Smooth muscle cell (in vitro differentiated cells): ENCODE data around the gene AREG. TPM values are rescaled to one million over a fixed set of nuclear protein-coding genes. Genes with fewer than 3 reads are reported as not detected.

Experiments
- DNase-seq: peaks from one replicate; lab custom pipeline; 2025; ENCODE audit not compliant: unreplicated experiment; lab: John Stamatoyannopoulos, UW
- H2AFZ ChIP-seq: fragments of 200-600 bp; sonication (generic); 2 replicates; pipeline ENCODE4 v1.6.0; 2016; ENCODE audit warnings: antibody characterized with exemption, low read depth, mild to moderate bottlenecking
- H3F3A ChIP-seq: fragments of 200-600 bp; sonication (generic); 2 replicates; pipeline ENCODE4 v1.6.0; 2017; ENCODE audit warnings: antibody characterized with exemption, low read depth
- H3K27ac ChIP-seq: fragments of 200-600 bp; sonication (generic); 2 replicates; pipeline ENCODE4 v1.5.1; 2016; ENCODE audit warnings: low read depth, mild to moderate bottlenecking
- H3K27me3 ChIP-seq: fragments of 200-600 bp; sonication (generic); 2 replicates; pipeline ENCODE4 v1.6.1; 2016; ENCODE audit warnings: low read depth, mild to moderate bottlenecking
- H3K36me3 ChIP-seq: fragments of 200-600 bp; sonication (generic); 2 replicates; pipeline ENCODE4 v1.5.1; 2016; ENCODE audit warnings: low read depth
- H3K4me1 ChIP-seq: fragments of 200-600 bp; sonication (generic); 2 replicates; pipeline ENCODE4 v1.5.1; 2016; ENCODE audit warnings: low read depth
- H3K4me2 ChIP-seq: fragments of 200-600 bp; sonication (generic); 2 replicates; pipeline ENCODE4 v1.6.0; 2016; ENCODE audit warnings: mild to moderate bottlenecking
- H3K4me3 ChIP-seq: fragments of 200-600 bp; sonication (generic); 2 replicates; pipeline ENCODE4 v1.5.1; 2016; ENCODE audit warnings: mild to moderate bottlenecking
- H3K79me2 ChIP-seq: fragments of 200-600 bp; sonication (generic); 2 replicates; pipeline ENCODE4 v1.6.0; 2016; ENCODE audit warnings: low read depth, mild to moderate bottlenecking
- H3K9ac ChIP-seq: fragments of 200-600 bp; sonication (generic); 2 replicates; pipeline ENCODE4 v1.6.0; 2016; ENCODE audit warnings: low read depth
- H3K9me3 ChIP-seq: fragments of 200-600 bp; sonication (generic); replicated peaks from 2 replicates; pipeline ENCODE4 v1.5.1; 2016; ENCODE audit warnings: low read depth
- H4K20me1 ChIP-seq: fragments of 200-600 bp; sonication (generic); 2 replicates; pipeline ENCODE4 v1.6.0; 2016; ENCODE audit warnings: low read depth
- CTCF ChIP-seq: fragments of 200-600 bp; sonication (generic); IDR thresholded peaks from 2 replicates; pipeline ENCODE4 v1.5.1; 2017; ENCODE audit warnings: borderline replicate concordance, mild to moderate bottlenecking, antibody characterized with exemption; ENCODE audit not compliant: insufficient read depth, poor library complexity, severe bottlenecking
- WGBS: methylation state at CpG from one replicate; pipeline ENCODE4 v1.1.7; 2016; ENCODE audit warnings: low lambda C conversion rate; 5-methylcytosine and 5-hydroxymethylcytosine counted together
- polyA plus RNA-seq: library from polyadenylated mRNA; unstranded; fragments of >200 nt; fragmentation: Nextera tagmentation; extraction: Ambion mirVana; gene quantifications from 2 replicates; pipeline ENCODE4 v1.2.1, GENCODE V29; 2016
- total RNA-seq: library from RNA; depleted of rRNA; stranded (reverse); fragments of >200 nt; gene quantifications from 2 replicates; pipeline ENCODE4 v1.2.3, GENCODE V29; 2014

The AREG gene
- total and polyA plus RNA-seq, 2 experiments from 2014 or later = 86.9 to 123 TPM

DNA sequence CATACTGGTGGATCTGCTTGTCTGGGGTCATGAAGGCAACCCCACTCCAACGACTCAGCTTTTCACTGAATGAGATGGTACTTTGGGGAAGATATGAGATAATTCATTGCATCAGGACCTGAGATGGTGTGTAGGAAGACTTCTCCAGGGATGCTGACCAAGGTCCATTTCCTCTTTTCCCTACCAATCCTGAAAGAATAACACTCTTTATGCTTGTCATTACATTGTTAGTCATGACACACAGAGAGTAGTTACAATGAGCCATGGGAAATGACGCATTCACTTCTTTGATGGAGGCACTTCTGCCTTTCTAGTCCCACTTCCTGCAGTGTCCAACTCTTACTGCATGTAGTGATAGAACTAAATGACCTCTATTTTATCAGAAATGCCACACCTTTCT, 58.6 kb downstream of the AREG start:
- Histone ChIP-seq H3K9me3 (no peaks in the 10 kb centered on the region), H3K27ac (peak overlapping the region; percentile 86), H3K27me3 (no peaks in the 10 kb centered on the region), H2AFZ (no peak overlapping the region), H3K4me2 (peak overlapping the region; percentile 25), H3K4me3 (no peak overlapping the region), H3F3A (no peaks in the 10 kb centered on the region), H3K9ac (no peak overlapping the region), H3K79me2 (no peaks in the 10 kb centered on the region), H3K4me1 (no peaks in the 10 kb centered on the region), H4K20me1 (no peaks in the 10 kb centered on the region), H3K36me3 (no peaks in the 10 kb centered on the region)
- no peak for TF ChIP-seq CTCF
- DNase-seq = no peak
- 74% methylated on average over 2 of the region's 2 CpGs for WGBS

GRCh38 chr4:74504212-74504611, 59.3 kb downstream of the AREG start:
- peak overlapping the region; percentile 86 for H3K27ac ChIP-seq
- H3F3A ChIP-seq = no peaks in the 10 kb centered on the region
- H3K4me1 ChIP-seq = no peaks in the 10 kb centered on the region
- no peak for DNase-seq
- no peaks in the 10 kb centered on the region for H3K27me3 ChIP-seq
- H3K79me2 ChIP-seq = no peaks in the 10 kb centered on the region
- H2AFZ ChIP-seq = no peak overlapping the region
- no peaks in the 10 kb centered on the region for H3K36me3 ChIP-seq
- no peak for TF ChIP-seq CTCF
- H3K9me3 ChIP-seq = no peaks in the 10 kb centered on the region
- 68% methylated on average over 1 of the region's 1 CpG for WGBS
- no peak overlapping the region for H3K9ac ChIP-seq
- no peak overlapping the region for H3K4me3 ChIP-seq
- H4K20me1 ChIP-seq = no peaks in the 10 kb centered on the region
- peak overlapping the region; percentile 25 for H3K4me2 ChIP-seq

Other genes with a start within 250 kb of the AREG start
- 31.8 and 35.5 TPM in 2 replicates for gene EPGN, start 136.7 kb upstream of the AREG start, total RNA-seq
- 1.6 and 7.2 TPM in 2 replicates for gene EPGN, start 136.7 kb upstream of the AREG start, polyA plus RNA-seq
- gene EREG, start 80.0 kb upstream of the AREG start, total RNA-seq = 1.3 and 1.9 TPM in 2 replicates
- gene EREG, start 80.0 kb upstream of the AREG start, polyA plus RNA-seq = 0.27 and 0.55 TPM in 2 replicates